Duodenal mucosa (tissue), 2 donors: ENCODE measurements around the gene MRPS25.

Source experiments
- H3K27ac ChIP-seq: one replicate; pipeline ENCODE4 v1.7.0; 2013; ENCODE audit warnings: low read depth, low read length
- H3K27me3 ChIP-seq, 2 donors: one replicate each; pipeline ENCODE4 v1.7.0; 2013; ENCODE audit warnings: low read length in 2 of 2, control low read depth in 1 of 2; ENCODE audit not compliant: insufficient read depth in 2 of 2, control insufficient read depth in 1 of 2
- H3K36me3 ChIP-seq, 2 donors: one replicate each; pipeline ENCODE4 v1.7.0; 2013; ENCODE audit warnings: low read length in 2 of 2, control low read depth in 1 of 2; ENCODE audit not compliant: insufficient read depth in 2 of 2, control insufficient read depth in 1 of 2
- H3K4me1 ChIP-seq, 2 donors: one replicate each; pipeline ENCODE4 v1.7.0; 2013; ENCODE audit warnings: low read length in 2 of 2, control low read depth in 1 of 2; ENCODE audit not compliant: insufficient read depth in 2 of 2, control insufficient read depth in 1 of 2
- H3K4me3 ChIP-seq, 2 donors: one replicate each; pipeline ENCODE4 v1.7.0; 2013; ENCODE audit warnings: low read length in 2 of 2, low read depth in 1 of 2
- H3K9ac ChIP-seq, 2 donors: one replicate each; pipeline ENCODE4 v1.7.0; 2013; ENCODE audit warnings: low read length in 2 of 2, low read depth in 1 of 2
- H3K9me3 ChIP-seq, 2 donors: one replicate each; pipeline ENCODE4 v1.7.0; 2013; ENCODE audit warnings: low read length in 2 of 2, control low read depth in 1 of 2; ENCODE audit not compliant: control insufficient read depth in 1 of 2

MRPS25 gene

DNA sequence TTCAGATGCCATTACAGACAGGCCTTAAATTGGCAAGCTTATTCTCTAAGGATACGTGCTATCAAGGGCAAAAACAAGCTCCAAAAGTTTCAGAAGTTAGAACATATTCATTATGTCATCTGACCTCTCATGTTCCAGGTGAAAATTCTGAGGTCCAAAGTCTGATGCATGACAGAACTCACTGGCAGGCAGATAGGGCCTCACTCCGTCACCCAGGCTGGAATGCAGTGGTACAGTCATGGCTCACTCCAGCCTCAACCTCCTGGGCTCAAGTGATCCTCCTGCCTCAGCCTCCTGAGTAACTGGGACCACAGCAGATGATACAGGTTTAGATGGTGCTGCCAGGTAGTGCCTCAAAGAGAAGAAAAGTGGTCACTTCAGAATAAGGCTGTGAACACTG is 15.5 kb downstream of the MRPS25 start:
- no peaks in the 10 kb centered on the region for H3K27me3 ChIP-seq
- H3K27ac ChIP-seq = no peak overlapping the region
- H3K9ac ChIP-seq = no peak overlapping the region
- H3K4me1 ChIP-seq = no peaks in the 10 kb centered on the region
- H3K36me3 ChIP-seq = peaks cover 49 to 86% of the 10 kb centered on the region in 2 donors
- no peak overlapping the region for H3K4me3 ChIP-seq
- no peaks in the 10 kb centered on the region for H3K9me3 ChIP-seq

DNA sequence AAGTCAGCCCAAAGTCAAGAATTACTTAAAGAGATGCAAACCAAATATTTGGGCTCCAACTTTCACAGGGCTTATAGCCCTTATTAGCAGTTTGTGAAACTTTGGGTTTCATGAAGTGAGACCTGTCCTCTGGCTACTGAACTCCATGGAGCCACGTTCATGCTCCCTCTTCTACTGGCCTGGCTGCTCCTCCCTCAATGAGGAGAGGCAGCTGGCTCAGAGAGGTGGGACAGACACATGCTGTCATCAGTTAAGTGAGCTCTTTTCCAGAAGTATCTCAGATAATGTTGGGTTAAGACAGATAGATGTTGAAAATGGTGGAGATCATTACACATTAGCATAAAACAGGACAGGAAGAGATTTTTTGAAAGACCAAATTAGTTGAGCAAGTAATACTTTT is 19.4 kb downstream of the MRPS25 start:
- Histone ChIP-seq H3K9ac (no peak overlapping the region), H3K4me1 (no peaks in the 10 kb centered on the region), H3K27me3 (no peaks in the 10 kb centered on the region), H3K4me3 (no peak overlapping the region), H3K27ac (no peak overlapping the region), H3K36me3 (peaks cover 48 to 94% of the 10 kb centered on the region in 2 donors), H3K9me3 (no peaks in the 10 kb centered on the region)

GRCh38 chr3:15044326-15044725 is 20.8 kb downstream of the MRPS25 start:
- Histone ChIP-seq H3K9ac (no peak overlapping the region), H3K4me1 (no peaks in the 10 kb centered on the region), H3K27ac (no peak overlapping the region), H3K4me3 (no peak overlapping the region), H3K36me3 (peaks cover 43 to 89% of the 10 kb centered on the region in 2 donors), H3K27me3 (no peaks in the 10 kb centered on the region), H3K9me3 (no peaks in the 10 kb centered on the region)

DNA sequence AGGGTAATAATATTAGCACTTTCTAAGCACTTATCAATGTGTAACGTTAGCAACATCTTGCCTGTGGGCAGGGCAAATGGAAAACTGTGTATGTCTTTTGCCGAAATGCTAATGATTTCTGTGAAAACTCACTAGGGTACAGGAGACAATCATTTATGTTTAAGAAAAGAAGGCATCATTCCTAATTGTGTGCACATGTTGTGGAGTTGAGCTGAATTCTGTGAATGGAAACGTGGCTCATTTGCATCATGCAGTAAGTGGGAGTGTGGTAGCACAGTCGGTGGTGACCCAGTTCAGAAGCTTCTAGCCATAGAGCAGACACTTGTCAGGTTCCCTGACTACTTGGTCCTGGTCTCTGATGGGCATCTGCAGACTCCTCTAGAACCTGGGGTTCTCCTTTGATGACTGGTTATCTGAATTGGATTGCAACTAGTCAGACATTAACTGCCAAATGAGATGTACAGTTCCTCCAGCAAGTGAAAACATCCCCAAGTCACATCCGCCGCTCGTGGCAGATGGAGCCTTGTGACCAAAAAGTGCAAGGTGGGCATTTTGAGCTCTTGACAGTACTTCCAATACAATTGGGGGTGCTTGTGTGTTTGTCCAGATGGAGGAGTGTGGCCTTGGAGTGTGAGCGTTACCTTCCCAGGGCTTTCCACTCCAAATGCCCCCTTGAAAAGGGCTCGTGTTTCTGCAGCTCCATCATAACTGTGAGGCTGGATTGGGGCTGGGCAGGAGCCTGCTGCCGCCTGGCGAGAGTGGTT is 21.5 kb downstream of the MRPS25 start:
- no peaks in the 10 kb centered on the region for H3K9me3 ChIP-seq
- H3K27me3 ChIP-seq = no peaks in the 10 kb centered on the region
- peaks cover 44 to 88% of the 10 kb centered on the region in 2 donors for H3K36me3 ChIP-seq
- H3K9ac ChIP-seq = no peak overlapping the region
- no peak overlapping the region for H3K4me3 ChIP-seq
- no peaks in the 10 kb centered on the region for H3K4me1 ChIP-seq
- H3K27ac ChIP-seq = no peak overlapping the region

- H3K27ac ChIP-seq = no peak overlapping the region
- H3K36me3 ChIP-seq = peaks cover 47 to 89% of the 10 kb centered on the region in 2 donors
Observed at GRCh38 chr3:15042936-15043335, 22.2 kb downstream of the MRPS25 start.

DNA sequence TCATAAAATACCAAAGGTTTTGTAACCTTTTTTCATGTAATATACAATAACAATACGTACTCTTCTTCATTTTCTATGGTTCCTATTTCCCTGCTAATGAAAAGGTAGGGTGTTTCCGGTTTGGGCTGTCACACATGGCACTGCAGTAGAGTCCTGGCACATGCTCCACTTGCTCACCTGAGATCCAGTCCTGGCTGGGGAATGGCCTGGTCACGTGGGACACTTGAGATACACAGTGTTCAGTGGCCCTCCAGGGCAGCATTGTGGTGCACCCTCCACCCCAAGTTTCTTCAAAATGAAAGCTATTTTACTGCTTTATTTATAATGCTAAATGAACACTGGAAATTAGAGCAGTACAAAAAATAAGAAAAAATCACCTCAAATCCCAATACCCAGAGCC is 23.2 kb downstream of the MRPS25 start:
- Histone ChIP-seq H3K27ac (no peak overlapping the region), H3K36me3 (peaks cover 44 to 87% of the 10 kb centered on the region in 2 donors), H3K4me1 (no peaks in the 10 kb centered on the region), H3K4me3 (no peak overlapping the region), H3K9ac (no peak overlapping the region), H3K27me3 (no peaks in the 10 kb centered on the region), H3K9me3 (no peaks in the 10 kb centered on the region)

More at GRCh38 chr3:15042936-15043335, 22.2 kb downstream of the MRPS25 start:
- Histone ChIP-seq H3K27me3 (no peaks in the 10 kb centered on the region), H3K9me3 (no peaks in the 10 kb centered on the region), H3K9ac (no peak overlapping the region), H3K4me1 (no peaks in the 10 kb centered on the region), H3K4me3 (no peak overlapping the region)

DNA sequence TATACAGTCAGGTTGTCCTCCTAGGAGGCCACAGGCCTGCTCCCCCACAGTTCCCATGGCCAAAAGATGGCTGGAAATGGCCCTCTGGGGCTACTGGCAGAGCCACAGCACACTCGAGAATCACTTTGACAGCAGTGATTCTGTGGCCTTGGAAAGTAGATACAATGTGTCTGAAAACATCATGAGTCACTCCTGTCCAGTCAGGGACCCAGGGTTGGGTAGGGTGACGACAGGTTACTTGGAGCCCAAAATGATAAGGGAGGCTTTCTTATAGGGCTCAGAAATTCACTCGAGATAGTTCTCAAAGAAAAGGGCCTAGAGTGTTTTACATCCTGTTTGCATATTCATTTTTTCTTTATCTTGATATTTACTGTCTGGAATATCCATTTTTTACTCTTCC is 24.3 kb downstream of the MRPS25 start:
- H3K4me3 ChIP-seq = no peak overlapping the region
- no peak overlapping the region for H3K9ac ChIP-seq
- no peak overlapping the region for H3K27ac ChIP-seq
- H3K36me3 ChIP-seq = peaks cover 43 to 84% of the 10 kb centered on the region in 2 donors
- H3K4me1 ChIP-seq = no peaks in the 10 kb centered on the region
- H3K27me3 ChIP-seq = no peaks in the 10 kb centered on the region
- H3K9me3 ChIP-seq = no peaks in the 10 kb centered on the region

- H3K9me3 ChIP-seq = no peaks in the 10 kb centered on the region
- H3K9ac ChIP-seq = no peak overlapping the region
- no peak overlapping the region for H3K27ac ChIP-seq
- no peaks in the 10 kb centered on the region for H3K27me3 ChIP-seq
- H3K4me1 ChIP-seq = no peaks in the 10 kb centered on the region
- no peak overlapping the region for H3K4me3 ChIP-seq
- H3K36me3 ChIP-seq = peaks cover 32 to 81% of the 10 kb centered on the region in 2 donors
Observed at GRCh38 chr3:15038306-15038705, 26.8 kb downstream of the MRPS25 start.

DNA sequence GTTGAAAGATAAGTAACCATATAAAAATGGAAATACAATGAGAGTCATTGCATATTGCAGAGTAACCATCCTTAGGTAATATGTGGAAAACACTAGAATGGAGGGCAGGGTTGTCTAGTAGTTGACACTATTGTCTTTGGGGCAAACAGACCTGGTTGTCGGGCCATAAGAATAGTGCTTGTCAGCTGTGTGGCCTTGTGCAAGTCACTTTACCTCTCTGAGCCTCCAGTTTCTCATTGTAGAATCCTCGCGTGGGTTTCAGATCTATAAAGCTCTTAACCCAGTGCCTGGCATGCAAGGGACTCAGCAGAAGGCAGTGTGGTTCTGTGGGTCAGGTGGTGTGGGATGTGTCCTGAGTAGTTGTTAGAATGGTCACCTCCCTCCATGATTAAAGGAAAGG is 32.0 kb downstream of the MRPS25 start:
- no peaks in the 10 kb centered on the region for H3K4me1 ChIP-seq
- no peaks in the 10 kb centered on the region for H3K27me3 ChIP-seq
- no peak overlapping the region for H3K4me3 ChIP-seq
- H3K9ac ChIP-seq = no peak overlapping the region
- no peak overlapping the region for H3K27ac ChIP-seq
- H3K36me3 ChIP-seq = peaks cover 29 to 87% of the 10 kb centered on the region in 2 donors
- no peaks in the 10 kb centered on the region for H3K9me3 ChIP-seq

DNA sequence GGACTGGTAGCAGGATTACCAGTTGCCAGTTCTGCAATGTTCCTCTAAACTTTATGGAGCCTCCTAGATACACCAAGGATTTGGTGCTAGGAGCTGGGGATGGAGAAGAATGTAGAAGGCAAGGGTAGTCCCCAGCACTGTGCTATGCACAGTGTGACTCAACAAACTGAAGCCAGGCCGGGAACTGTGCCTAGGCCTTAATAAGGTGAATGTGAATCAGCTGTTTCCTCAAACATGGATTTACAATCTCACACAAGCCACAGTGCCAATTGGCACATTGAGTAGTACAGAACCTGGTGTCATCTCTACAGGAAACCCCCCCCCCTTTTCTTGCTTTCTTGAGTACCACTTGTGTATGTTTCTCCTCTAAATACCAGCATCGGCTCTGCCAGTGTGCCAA is 32.5 kb downstream of the MRPS25 start:
- Histone ChIP-seq H3K4me1 (no peaks in the 10 kb centered on the region), H3K27ac (no peak overlapping the region), H3K36me3 (peaks cover 25 to 87% of the 10 kb centered on the region in 2 donors), H3K9ac (no peak overlapping the region), H3K4me3 (no peak overlapping the region), H3K27me3 (no peaks in the 10 kb centered on the region), H3K9me3 (no peaks in the 10 kb centered on the region)
